ENCODE results near the gene SLC16A9.

Gene SLC16A9

DNA sequence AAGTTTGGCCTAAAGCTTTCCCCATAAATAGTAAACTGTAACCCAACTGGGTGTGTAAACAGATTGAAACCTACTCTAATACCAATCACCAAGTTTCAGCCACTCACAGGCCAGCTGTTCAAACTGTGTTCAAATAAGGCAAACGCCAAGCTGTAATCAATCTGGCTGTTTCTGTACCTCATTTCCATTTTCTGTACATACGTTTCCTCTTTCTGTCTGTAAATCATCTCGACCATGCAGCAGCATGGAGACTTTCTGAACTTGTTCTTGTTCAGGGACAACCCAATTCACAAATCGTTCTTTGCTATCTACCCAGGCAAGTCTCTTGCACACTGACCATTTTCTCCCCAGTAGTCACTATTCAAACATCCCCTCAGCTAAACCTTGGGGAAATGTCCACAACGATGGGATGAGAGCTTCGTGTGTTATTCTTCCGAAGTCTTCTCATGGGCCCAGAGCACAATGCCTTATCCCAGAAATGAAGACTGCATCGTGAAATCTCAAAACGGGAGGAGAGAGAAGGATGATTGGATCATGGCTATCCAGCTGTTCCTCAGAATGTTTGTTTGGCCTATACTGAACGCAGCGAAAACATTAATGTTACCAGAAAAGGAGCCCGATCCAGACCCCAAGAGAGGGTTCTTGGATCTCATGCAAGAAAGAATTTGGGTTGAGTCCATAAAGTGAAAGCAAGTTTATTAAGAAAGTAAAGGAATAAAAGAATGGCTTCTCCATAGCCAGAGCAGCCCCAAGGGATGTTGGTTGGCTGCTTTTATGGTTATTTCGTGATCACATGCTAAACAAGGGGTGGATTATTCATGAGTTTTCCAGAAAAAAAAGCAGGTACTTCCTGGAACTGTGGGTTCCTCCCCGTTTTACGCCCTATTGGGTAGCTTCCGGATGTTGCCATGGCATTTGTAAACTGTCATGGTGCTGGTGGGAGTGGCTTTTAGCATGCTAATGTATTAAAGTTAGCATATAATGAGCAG is 86.2 kb downstream of the SLC16A9 start:
- Histone ChIP-seq H4K20me1 (no peaks in the 10 kb centered on the region), H3K27me3 (no peaks in the 10 kb centered on the region), H3K36me3 (no peaks in the 10 kb centered on the region), H3K4me3 (no peak overlapping the region), H3K4me2 (no peak overlapping the region), H3K4me1 (peaks cover 4% of the 10 kb centered on the region; the same call in 1 of the 2 replicates), H3K9ac (no peak overlapping the region), H3K9me3 (no peaks in the 10 kb centered on the region), H3K27ac (no peak overlapping the region)
- no peak for TF ChIP-seq Cebpa-rat (IDR thresholded peaks at IDR 0.05)

GRCh38 chr10:59622320-59623132 is 87.1 kb downstream of the SLC16A9 start:
- no peak overlapping the region for H3K4me2 ChIP-seq
- no peak for TF ChIP-seq Cebpa-rat (IDR thresholded peaks at IDR 0.05)
- H3K27ac ChIP-seq = no peak overlapping the region

DNA sequence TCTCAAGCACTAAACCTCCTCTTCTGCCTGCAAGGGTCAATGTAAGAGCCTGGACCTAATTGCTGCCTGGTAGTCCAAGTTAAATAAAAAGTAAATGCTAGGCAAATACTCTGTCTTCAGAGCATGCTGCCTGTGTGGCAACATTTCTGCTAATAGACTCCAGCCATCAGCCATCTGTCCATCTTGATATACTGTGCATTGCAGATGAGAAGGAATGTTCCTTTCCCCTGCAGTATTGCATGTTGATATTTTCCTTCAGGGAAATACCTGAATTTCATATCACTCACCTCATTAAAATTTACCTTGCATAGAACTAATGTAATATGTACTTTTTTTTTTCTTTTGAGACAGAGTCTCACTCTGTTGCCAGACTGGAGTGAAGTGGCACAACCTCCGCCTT is 87.9 kb downstream of the SLC16A9 start:
- Histone ChIP-seq H3K9me3 (no peaks in the 10 kb centered on the region), H4K20me1 (no peaks in the 10 kb centered on the region), H3K4me3 (no peak overlapping the region), H3K4me1 (peaks cover 4% of the 10 kb centered on the region; the same call in 1 of the 2 replicates), H3K27ac (no peak overlapping the region), H3K36me3 (no peaks in the 10 kb centered on the region), H3K27me3 (no peaks in the 10 kb centered on the region), H3K9ac (no peak overlapping the region), H3K4me2 (no peak overlapping the region)
- no peak for TF ChIP-seq Cebpa-rat (IDR thresholded peaks at IDR 0.05)

More at GRCh38 chr10:59622320-59623132, 87.1 kb downstream of the SLC16A9 start:
- H3K9ac ChIP-seq = no peak overlapping the region
- H3K4me3 ChIP-seq = no peak overlapping the region
- no peaks in the 10 kb centered on the region for H3K27me3 ChIP-seq
- H4K20me1 ChIP-seq = no peaks in the 10 kb centered on the region
- peaks cover 4% of the 10 kb centered on the region; the same call in 1 of the 2 replicates for H3K4me1 ChIP-seq
- H3K9me3 ChIP-seq = no peaks in the 10 kb centered on the region
- H3K36me3 ChIP-seq = no peaks in the 10 kb centered on the region

- H3K9ac ChIP-seq = no peak overlapping the region
- no peaks in the 10 kb centered on the region for H3K27me3 ChIP-seq
- H3K27ac ChIP-seq = no peak overlapping the region
- H3K4me2 ChIP-seq = no peak overlapping the region
- no peak overlapping the region for H3K4me3 ChIP-seq
- no peaks in the 10 kb centered on the region for H3K9me3 ChIP-seq
- no peaks in the 10 kb centered on the region for H4K20me1 ChIP-seq
- no peaks in the 10 kb centered on the region for H3K4me1 ChIP-seq
- no peak for TF ChIP-seq Cebpa-rat (IDR thresholded peaks at IDR 0.05)
- H3K36me3 ChIP-seq = no peaks in the 10 kb centered on the region
Observed at GRCh38 chr10:59618666-59619065, 91.0 kb downstream of the SLC16A9 start.

- Histone ChIP-seq H3K9ac (no peak overlapping the region), H3K4me2 (no peak overlapping the region), H3K4me3 (no peak overlapping the region), H3K27ac (no peak overlapping the region), H4K20me1 (no peaks in the 10 kb centered on the region), H3K9me3 (no peaks in the 10 kb centered on the region), H3K4me1 (no peaks in the 10 kb centered on the region), H3K36me3 (no peaks in the 10 kb centered on the region), H3K27me3 (no peaks in the 10 kb centered on the region)
- no peak for TF ChIP-seq Cebpa-rat (IDR thresholded peaks at IDR 0.05)
Observed at GRCh38 chr10:59617996-59618395, 91.7 kb downstream of the SLC16A9 start.

DNA sequence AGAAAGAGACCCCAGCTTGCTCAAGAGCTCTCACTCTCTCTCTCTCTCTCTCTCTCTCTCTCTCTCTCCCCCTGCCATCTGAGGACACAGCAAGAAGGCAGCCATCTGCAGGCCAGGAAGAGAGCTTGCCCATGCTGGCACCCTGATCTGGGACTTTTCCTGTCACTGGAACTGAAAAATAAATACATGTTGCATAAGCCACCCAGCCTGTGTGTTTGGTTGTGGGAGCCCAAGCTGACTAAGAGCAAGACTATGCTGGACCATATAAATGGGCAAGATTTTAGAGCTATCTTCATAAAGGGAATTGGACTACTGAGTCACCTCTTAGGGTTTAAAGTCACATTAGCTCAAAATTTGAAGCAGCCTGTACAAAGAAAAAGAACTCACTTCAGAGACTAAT is 98.6 kb downstream of the SLC16A9 start:
- H3K27me3 ChIP-seq = no peaks in the 10 kb centered on the region
- no peak overlapping the region for H3K27ac ChIP-seq
- H3K4me1 ChIP-seq = no peaks in the 10 kb centered on the region
- H3K9me3 ChIP-seq = no peaks in the 10 kb centered on the region
- no peak overlapping the region for H3K4me3 ChIP-seq
- no peak for TF ChIP-seq Cebpa-rat (IDR thresholded peaks at IDR 0.05)
- H3K4me2 ChIP-seq = no peak overlapping the region
- no peaks in the 10 kb centered on the region for H4K20me1 ChIP-seq
- no peak overlapping the region for H3K9ac ChIP-seq
- H3K36me3 ChIP-seq = no peaks in the 10 kb centered on the region

DNA sequence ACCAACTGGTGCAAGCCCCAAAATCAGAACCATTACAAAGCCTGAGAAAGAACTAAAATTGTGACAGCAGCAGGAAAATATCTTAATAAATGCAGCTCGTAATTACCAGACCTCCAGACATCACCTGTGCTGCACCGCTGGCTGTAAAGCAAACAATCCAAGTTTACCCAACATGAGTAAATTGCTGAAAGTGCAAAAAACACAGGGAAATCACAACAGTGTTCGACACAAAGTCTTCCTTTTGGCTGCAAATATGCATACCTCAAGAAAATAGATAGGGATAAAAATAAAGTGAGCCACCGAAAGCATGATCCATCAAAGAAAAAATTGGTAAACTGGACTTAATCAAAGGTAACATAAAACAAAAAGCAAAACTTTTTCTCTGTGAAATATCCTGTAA is 101.7 kb downstream of the SLC16A9 start:
- Histone ChIP-seq H3K9ac (no peak overlapping the region), H3K27ac (no peak overlapping the region), H3K9me3 (no peaks in the 10 kb centered on the region), H4K20me1 (no peaks in the 10 kb centered on the region), H3K4me1 (no peaks in the 10 kb centered on the region), H3K4me3 (no peak overlapping the region), H3K36me3 (no peaks in the 10 kb centered on the region), H3K4me2 (no peak overlapping the region), H3K27me3 (no peaks in the 10 kb centered on the region)
- TF ChIP-seq Cebpa-rat (IDR thresholded peaks at IDR 0.05) = no peak

GRCh38 chr10:59606551-59606961 is 103.1 kb downstream of the SLC16A9 start:
- no peaks in the 10 kb centered on the region for H4K20me1 ChIP-seq

DNA sequence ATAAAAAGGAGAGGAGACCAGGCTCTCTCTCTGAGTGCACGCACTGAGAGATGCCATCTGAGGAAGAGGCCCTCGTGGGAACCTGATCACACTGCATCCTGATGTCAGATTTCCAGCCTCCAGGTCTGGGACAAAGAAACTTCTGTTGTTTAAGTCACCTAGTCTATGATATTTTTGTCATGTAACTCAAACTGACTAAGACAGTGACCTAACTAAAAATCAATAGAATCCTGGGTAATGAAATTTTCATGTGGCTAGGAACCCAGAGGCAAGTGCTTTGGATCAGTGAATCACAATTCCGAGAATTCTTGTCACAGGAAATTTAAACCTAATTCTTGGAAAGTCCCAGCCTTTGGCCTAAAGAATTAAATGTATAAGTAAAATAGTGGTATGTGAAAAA is 107.7 kb downstream of the SLC16A9 start:
- Histone ChIP-seq H3K4me3 (no peak overlapping the region), H4K20me1 (no peaks in the 10 kb centered on the region), H3K9me3 (no peaks in the 10 kb centered on the region), H3K9ac (no peak overlapping the region), H3K4me2 (no peak overlapping the region), H3K27me3 (no peaks in the 10 kb centered on the region), H3K27ac (no peak overlapping the region), H3K4me1 (no peaks in the 10 kb centered on the region), H3K36me3 (no peaks in the 10 kb centered on the region)
- no peak for TF ChIP-seq Cebpa-rat (IDR thresholded peaks at IDR 0.05)

More at GRCh38 chr10:59606551-59606961, 103.1 kb downstream of the SLC16A9 start:
- Histone ChIP-seq H3K36me3 (no peaks in the 10 kb centered on the region), H3K4me2 (no peak overlapping the region), H3K9ac (no peak overlapping the region), H3K27me3 (no peaks in the 10 kb centered on the region), H3K4me1 (no peaks in the 10 kb centered on the region), H3K9me3 (no peaks in the 10 kb centered on the region), H3K4me3 (no peak overlapping the region), H3K27ac (no peak overlapping the region)
- TF ChIP-seq Cebpa-rat (IDR thresholded peaks at IDR 0.05) = no peak

Data from BLaER1 (cell line).